Measurements from ENCODE around the gene DCBLD1.
"Not testable (repeated sequence)": the region's sequence is repeated elsewhere in the genome, so short reads cannot be mapped to it uniquely, and the experiment has no call there.

The DCBLD1 gene

GRCh38 chr6:117467876-117468275, 14.6 kb upstream of the DCBLD1 start:
- no peak overlapping the region for H3K18ac ChIP-seq (ENCODE audit: low read length)
- WGBS, 2 donors (ENCODE audit: extremely low coverage in 2 of 2, insufficient read length in 2 of 2, insufficient replicate concordance in 1 of 2) = no CpG with 5 or more reads among the region's 4 CpGs

GRCh38 chr6:117468527-117468926, 13.9 kb upstream of the DCBLD1 start:
- not testable (repeated sequence) for H4K8ac ChIP-seq (ENCODE audit: low read depth, low read length); H3K18ac ChIP-seq (ENCODE audit: low read length); H2BK5ac ChIP-seq (ENCODE audit: low read length); H2BK15ac ChIP-seq (ENCODE audit: low read length); H2AFZ ChIP-seq (ENCODE audit: low read length); H3K9ac ChIP-seq (ENCODE audit: low read depth, low read length, poor library complexity); H3K9me3 ChIP-seq (replicated peaks in 1 of 2; ENCODE audit: control insufficient read depth in 2 of 2, insufficient read depth in 1 of 2, low read depth in 1 of 2, low read length in 2 of 2); H3K27ac ChIP-seq (replicated peaks; ENCODE audit: low read length); H2AK5ac ChIP-seq (ENCODE audit: low read depth, low read length); H3K4me3 ChIP-seq (ENCODE audit: low read length in 2 of 2); H3K4me1 ChIP-seq (ENCODE audit: control insufficient read depth in 2 of 2, insufficient read depth in 1 of 2, low read depth in 1 of 2, low read length in 2 of 2); DNase-seq (ENCODE audit: low spot score); H3K79me1 ChIP-seq (ENCODE audit: low read depth, low read length); H3K4ac ChIP-seq (ENCODE audit: low read length); H4K91ac ChIP-seq (ENCODE audit: low read depth, low read length, poor library complexity); H3K36me3 ChIP-seq (replicated peaks in 1 of 2; ENCODE audit: control insufficient read depth in 2 of 2, insufficient read depth in 2 of 2, low read length in 2 of 2); H3K14ac ChIP-seq (ENCODE audit: low read length); H2BK12ac ChIP-seq (ENCODE audit: low read length); H2BK120ac ChIP-seq (ENCODE audit: low read depth, low read length); H3K4me2 ChIP-seq (ENCODE audit: insufficient read depth, low read length, poor library complexity, severe bottlenecking); H3K23ac ChIP-seq (ENCODE audit: low read depth, low read length, poor library complexity)
- WGBS, 2 donors (ENCODE audit: extremely low coverage in 2 of 2, insufficient read length in 2 of 2, insufficient replicate concordance in 1 of 2) = no CpG with 5 or more reads among the region's 4 CpGs
- peaks cover 0 to 22% (median 0%) of the 10 kb centered on the region in 3 experiments for H3K27me3 ChIP-seq (ENCODE audit: control insufficient read depth in 3 of 3, insufficient read depth in 3 of 3, low read depth in 1 of 3, low read length in 3 of 3)

More at GRCh38 chr6:117467876-117468275, 14.6 kb upstream of the DCBLD1 start:
- Histone ChIP-seq H3K4me3 (ENCODE audit: low read length in 2 of 2) (no peak overlapping the region), H4K8ac (ENCODE audit: low read depth, low read length) (no peak overlapping the region), H4K91ac (ENCODE audit: low read depth, low read length, poor library complexity) (no peak overlapping the region), H3K4me2 (ENCODE audit: insufficient read depth, low read length, poor library complexity, severe bottlenecking) (no peak overlapping the region), H3K4ac (ENCODE audit: low read length) (no peak overlapping the region), H2AFZ (ENCODE audit: low read length) (no peak overlapping the region), H3K9ac (ENCODE audit: low read depth, low read length, poor library complexity) (no peak overlapping the region), H3K27me3 (ENCODE audit: control insufficient read depth in 3 of 3, insufficient read depth in 3 of 3, low read depth in 1 of 3, low read length in 3 of 3) (peaks cover 0 to 22% (median 0%) of the 10 kb centered on the region in 3 experiments), H2BK5ac (ENCODE audit: low read length) (no peak overlapping the region), H2AK5ac (ENCODE audit: low read depth, low read length) (no peak overlapping the region), H3K27ac (replicated peaks; ENCODE audit: low read length) (no peak overlapping the region), H3K23ac (ENCODE audit: low read depth, low read length, poor library complexity) (no peak overlapping the region), H3K14ac (ENCODE audit: low read length) (no peak overlapping the region), H3K4me1 (ENCODE audit: control insufficient read depth in 2 of 2, insufficient read depth in 1 of 2, low read depth in 1 of 2, low read length in 2 of 2) (no peaks in the 10 kb centered on the region), H2BK120ac (ENCODE audit: low read depth, low read length) (no peak overlapping the region), H3K79me1 (ENCODE audit: low read depth, low read length) (no peaks in the 10 kb centered on the region), H2BK12ac (ENCODE audit: low read length) (no peak overlapping the region), H2BK15ac (ENCODE audit: low read length) (no peak overlapping the region), H3K9me3 (replicated peaks in 1 of 2; ENCODE audit: control insufficient read depth in 2 of 2, insufficient read depth in 1 of 2, low read depth in 1 of 2, low read length in 2 of 2) (no peaks in the 10 kb centered on the region), H3K36me3 (replicated peaks in 1 of 2; ENCODE audit: control insufficient read depth in 2 of 2, insufficient read depth in 2 of 2, low read length in 2 of 2) (no peaks in the 10 kb centered on the region)
- no peak for DNase-seq (ENCODE audit: low spot score)

- H2AK5ac ChIP-seq (ENCODE audit: low read depth, low read length) = no peak overlapping the region
- no peak overlapping the region for H3K23ac ChIP-seq (ENCODE audit: low read depth, low read length, poor library complexity)
- no peak overlapping the region for H3K4ac ChIP-seq (ENCODE audit: low read length)
- no peak overlapping the region for H3K27ac ChIP-seq (replicated peaks; ENCODE audit: low read length)
- H3K36me3 ChIP-seq (replicated peaks in 1 of 2; ENCODE audit: control insufficient read depth in 2 of 2, insufficient read depth in 2 of 2, low read length in 2 of 2) = no peaks in the 10 kb centered on the region
- no peak overlapping the region for H2BK12ac ChIP-seq (ENCODE audit: low read length)
- no peak overlapping the region for H2BK5ac ChIP-seq (ENCODE audit: low read length)
- no peak overlapping the region for H3K14ac ChIP-seq (ENCODE audit: low read length)
- no peak overlapping the region for H3K9ac ChIP-seq (ENCODE audit: low read depth, low read length, poor library complexity)
- no peaks in the 10 kb centered on the region for H3K9me3 ChIP-seq (replicated peaks in 1 of 2; ENCODE audit: control insufficient read depth in 2 of 2, insufficient read depth in 1 of 2, low read depth in 1 of 2, low read length in 2 of 2)
- H3K18ac ChIP-seq (ENCODE audit: low read length) = no peak overlapping the region
- H3K27me3 ChIP-seq (ENCODE audit: control insufficient read depth in 3 of 3, insufficient read depth in 3 of 3, low read depth in 1 of 3, low read length in 3 of 3) = peaks cover 0 to 19% (median 0%) of the 10 kb centered on the region in 3 experiments
- no peak overlapping the region for H2AFZ ChIP-seq (ENCODE audit: low read length)
- WGBS, 2 donors (ENCODE audit: extremely low coverage in 2 of 2, insufficient read length in 2 of 2, insufficient replicate concordance in 1 of 2) = no CpG with 5 or more reads among the region's 4 CpGs
- no peak overlapping the region for H2BK120ac ChIP-seq (ENCODE audit: low read depth, low read length)
- no peak overlapping the region for H4K8ac ChIP-seq (ENCODE audit: low read depth, low read length)
- H3K79me1 ChIP-seq (ENCODE audit: low read depth, low read length) = no peaks in the 10 kb centered on the region
- no peak for DNase-seq (ENCODE audit: low spot score)
- H3K4me3 ChIP-seq (ENCODE audit: low read length in 2 of 2) = no peak overlapping the region
- no peak overlapping the region for H3K4me2 ChIP-seq (ENCODE audit: insufficient read depth, low read length, poor library complexity, severe bottlenecking)
- no peak overlapping the region for H4K91ac ChIP-seq (ENCODE audit: low read depth, low read length, poor library complexity)
- H2BK15ac ChIP-seq (ENCODE audit: low read length) = no peak overlapping the region
- no peaks in the 10 kb centered on the region for H3K4me1 ChIP-seq (ENCODE audit: control insufficient read depth in 2 of 2, insufficient read depth in 1 of 2, low read depth in 1 of 2, low read length in 2 of 2)
These were observed 13.1 kb upstream of the DCBLD1 start for GRCh38 chr6:117469356-117469755.

GRCh38 chr6:117469791-117470190, 12.7 kb upstream of the DCBLD1 start:
- Histone ChIP-seq H4K8ac (ENCODE audit: low read depth, low read length) (no peak overlapping the region), H2AFZ (ENCODE audit: low read length) (no peak overlapping the region), H2BK15ac (ENCODE audit: low read length) (no peak overlapping the region), H4K91ac (ENCODE audit: low read depth, low read length, poor library complexity) (no peak overlapping the region), H2AK5ac (ENCODE audit: low read depth, low read length) (no peak overlapping the region), H2BK5ac (ENCODE audit: low read length) (no peak overlapping the region), H2BK120ac (ENCODE audit: low read depth, low read length) (no peak overlapping the region), H3K18ac (ENCODE audit: low read length) (no peak overlapping the region), H3K9me3 (replicated peaks in 1 of 2; ENCODE audit: control insufficient read depth in 2 of 2, insufficient read depth in 1 of 2, low read depth in 1 of 2, low read length in 2 of 2) (no peaks in the 10 kb centered on the region), H3K4ac (ENCODE audit: low read length) (no peak overlapping the region), H3K23ac (ENCODE audit: low read depth, low read length, poor library complexity) (no peak overlapping the region), H3K36me3 (replicated peaks in 1 of 2; ENCODE audit: control insufficient read depth in 2 of 2, insufficient read depth in 2 of 2, low read length in 2 of 2) (no peaks in the 10 kb centered on the region), H3K9ac (ENCODE audit: low read depth, low read length, poor library complexity) (no peak overlapping the region), H3K4me1 (ENCODE audit: control insufficient read depth in 2 of 2, insufficient read depth in 1 of 2, low read depth in 1 of 2, low read length in 2 of 2) (no peaks in the 10 kb centered on the region), H2BK12ac (ENCODE audit: low read length) (no peak overlapping the region), H3K4me3 (ENCODE audit: low read length in 2 of 2) (no peak overlapping the region), H3K27me3 (ENCODE audit: control insufficient read depth in 3 of 3, insufficient read depth in 3 of 3, low read depth in 1 of 3, low read length in 3 of 3) (peaks cover 0 to 18% (median 0%) of the 10 kb centered on the region in 3 experiments), H3K27ac (replicated peaks; ENCODE audit: low read length) (no peak overlapping the region), H3K79me1 (ENCODE audit: low read depth, low read length) (no peaks in the 10 kb centered on the region), H3K14ac (ENCODE audit: low read length) (no peak overlapping the region), H3K4me2 (ENCODE audit: insufficient read depth, low read length, poor library complexity, severe bottlenecking) (no peak overlapping the region)
- no peak for DNase-seq (ENCODE audit: low spot score)
- WGBS, 2 donors (ENCODE audit: extremely low coverage in 2 of 2, insufficient read length in 2 of 2, insufficient replicate concordance in 1 of 2) = no CpG with 5 or more reads among the region's 3 CpGs
